Fibroblast of gingiva (primary cell): ENCODE results near the gene CELF2.
"Not testable (repeated sequence)": the region's sequence is repeated elsewhere in the genome, so short reads cannot be mapped to it uniquely, and the experiment has no call there.

ENCODE experiments used
- DNase-seq: peaks from one replicate; pipeline ENCODE4 v3.0.0-alpha.2; 2011; ENCODE audit warnings: low read depth

CELF2 gene

GRCh38 chr10:11330383-11331045 is 312.8 kb downstream of the CELF2 start:
- DNase-seq, result peak; percentile 53

GRCh38 chr10:11331046-11331577 is 313.4 kb downstream of the CELF2 start:
- DNase-seq, result no peak

- DNase-seq, result no peak
Observed at GRCh38 chr10:11331726-11332125, 314.1 kb downstream of the CELF2 start.

- no peak for DNase-seq
Observed at GRCh38 chr10:11332846-11333245, 315.2 kb downstream of the CELF2 start.

- DNase-seq, result no peak
Observed at GRCh38 chr10:11334436-11334835, 316.8 kb downstream of the CELF2 start.

GRCh38 chr10:11335167-11335652 is 317.5 kb downstream of the CELF2 start:
- no peak for DNase-seq

GRCh38 chr10:11335881-11336430 is 318.3 kb downstream of the CELF2 start:
- no peak for DNase-seq

- DNase-seq, result no peak
Observed at GRCh38 chr10:11336722-11337162, 319.1 kb downstream of the CELF2 start.

- no peak for DNase-seq
Observed at GRCh38 chr10:11337516-11337915, 319.8 kb downstream of the CELF2 start.

GRCh38 chr10:11338160-11338844 is 320.6 kb downstream of the CELF2 start:
- no peak for DNase-seq

- DNase-seq, result no peak
Observed at GRCh38 chr10:11339013-11339412, 321.3 kb downstream of the CELF2 start.

GRCh38 chr10:11339660-11340059 is 322.0 kb downstream of the CELF2 start:
- no peak for DNase-seq

- no peak for DNase-seq
Observed at GRCh38 chr10:11341283-11341960, 323.8 kb downstream of the CELF2 start.

- DNase-seq, result no peak
Observed at GRCh38 chr10:11344081-11344480, 326.4 kb downstream of the CELF2 start.

- no peak for DNase-seq
Observed at GRCh38 chr10:11344550-11344949, 326.9 kb downstream of the CELF2 start.

- no peak for DNase-seq
Observed at GRCh38 chr10:11345224-11346054, 327.8 kb downstream of the CELF2 start.

- DNase-seq, result not testable (repeated sequence)
Observed at GRCh38 chr10:11347580-11347979, 329.9 kb downstream of the CELF2 start.

- DNase-seq, result no peak
Observed at GRCh38 chr10:11351801-11352200, 334.1 kb downstream of the CELF2 start.

GRCh38 chr10:11353006-11353896 is 335.6 kb downstream of the CELF2 start:
- DNase-seq, result no peak

GRCh38 chr10:11354823-11355222 is 337.2 kb downstream of the CELF2 start:
- no peak for DNase-seq
